ENCODE results near the gene ST3GAL4.
A peak's percentile ranks its signal among the peaks of the same experiment; 100 is the strongest.

Gene ST3GAL4

GRCh38 chr11:126410649-126411048, 55.2 kb downstream of the ST3GAL4 start:
- peak; percentile 32 for DNase-seq

- no peak for DNase-seq
Measured at GRCh38 chr11:126411971-126412381, 56.5 kb downstream of the ST3GAL4 start.

- DNase-seq, result no peak
Measured at GRCh38 chr11:126413426-126413825, 57.9 kb downstream of the ST3GAL4 start.

- DNase-seq, result no peak
Measured at GRCh38 chr11:126413843-126414405, 58.4 kb downstream of the ST3GAL4 start.

- DNase-seq, result no peak
Measured at GRCh38 chr11:126414615-126415014, 59.1 kb downstream of the ST3GAL4 start.

GRCh38 chr11:126415128-126415527, 59.6 kb downstream of the ST3GAL4 start:
- DNase-seq, result peak; percentile 78

- DNase-seq, result peak; percentile 47
Measured at GRCh38 chr11:126415669-126416420, 60.4 kb downstream of the ST3GAL4 start.

- peak; percentile 82 for DNase-seq
Measured at GRCh38 chr11:126416542-126417090, 61.1 kb downstream of the ST3GAL4 start.

GRCh38 chr11:126417091-126417862, 61.8 kb downstream of the ST3GAL4 start:
- no peak for DNase-seq

GRCh38 chr11:126418887-126419286, 63.4 kb downstream of the ST3GAL4 start:
- DNase-seq, result no peak

- DNase-seq, result peak; percentile 79
Measured at GRCh38 chr11:126419801-126420697, 64.6 kb downstream of the ST3GAL4 start.

- DNase-seq, result no peak
Measured at GRCh38 chr11:126420698-126421256, 65.3 kb downstream of the ST3GAL4 start.

- DNase-seq, result no peak
Measured at GRCh38 chr11:126421271-126421671, 65.8 kb downstream of the ST3GAL4 start.

- no peak for DNase-seq
Measured at GRCh38 chr11:126422446-126422845, 67.0 kb downstream of the ST3GAL4 start.

GRCh38 chr11:126423154-126423553, 67.7 kb downstream of the ST3GAL4 start:
- DNase-seq, result no peak

- DNase-seq, result no peak
Measured at GRCh38 chr11:126423743-126424142, 68.3 kb downstream of the ST3GAL4 start.

- DNase-seq, result no peak
Measured at GRCh38 chr11:126424471-126425039, 69.1 kb downstream of the ST3GAL4 start.

GRCh38 chr11:126426106-126426505, 70.6 kb downstream of the ST3GAL4 start:
- DNase-seq, result no peak

- DNase-seq, result no peak
Measured at GRCh38 chr11:126426820-126427749, 71.6 kb downstream of the ST3GAL4 start.

GRCh38 chr11:126430581-126431335, 75.3 kb downstream of the ST3GAL4 start:
- no peak for DNase-seq

All from fibroblast of upper back skin (primary cell).